PC-3 (cell line): ENCODE data around the gene OVOL3.

Experiments
- EZH2 ChIP-seq: fragments of 300-600 bp; sonication (generic); IDR thresholded peaks from one replicate; pipeline ENCODE4 v1.6.1; 2017; ENCODE audit warnings: antibody characterized with exemption, mild to moderate bottlenecking, low read length; ENCODE audit not compliant: unreplicated experiment
- TF ChIP-seq, protein P1 (sequence below): fragments of 300-600 bp; sonication (generic); conservative IDR thresholded peaks from 2 replicates; pipeline ENCODE4 v1.5.1; 2017; ENCODE audit warnings: antibody characterized with exemption, low read depth, mild to moderate bottlenecking, low read length

DNA sequence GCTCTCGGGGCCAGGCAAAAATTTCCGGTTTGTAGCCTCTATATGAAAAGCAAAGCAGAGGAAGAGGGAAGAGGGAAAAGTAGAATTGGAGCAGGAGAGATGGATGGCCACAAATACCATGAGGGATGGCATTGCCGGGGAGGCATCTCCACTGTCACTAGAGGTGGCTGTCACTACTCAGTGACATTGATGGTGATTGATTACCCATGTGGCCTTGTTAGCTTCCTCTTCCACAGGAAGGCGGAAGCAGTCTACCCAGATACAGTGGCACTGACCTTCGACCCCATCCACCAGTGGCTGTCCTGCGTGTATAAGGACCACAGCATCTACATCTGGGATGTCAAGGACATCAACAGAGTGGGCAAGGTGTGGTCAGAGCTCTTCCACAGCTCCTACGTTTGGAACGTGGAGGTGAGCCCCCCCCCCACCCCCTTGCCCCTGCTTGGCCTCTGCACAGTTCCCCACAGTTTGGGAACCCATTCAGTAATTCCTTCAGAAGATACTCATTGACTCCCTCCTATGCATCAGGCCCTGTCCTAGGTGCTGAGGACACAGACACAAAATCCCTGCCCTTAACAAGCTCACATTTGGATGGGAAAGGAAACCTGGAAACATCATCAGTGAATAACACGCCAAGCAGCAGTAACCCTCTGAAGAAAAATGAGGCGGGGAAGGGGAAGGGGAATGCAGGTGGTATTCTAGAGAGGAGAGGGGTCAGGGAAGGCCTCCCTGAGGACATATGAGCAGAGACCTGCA lies 37.6 kb upstream of the OVOL3 start:
- TF ChIP-seq, protein P1, sequence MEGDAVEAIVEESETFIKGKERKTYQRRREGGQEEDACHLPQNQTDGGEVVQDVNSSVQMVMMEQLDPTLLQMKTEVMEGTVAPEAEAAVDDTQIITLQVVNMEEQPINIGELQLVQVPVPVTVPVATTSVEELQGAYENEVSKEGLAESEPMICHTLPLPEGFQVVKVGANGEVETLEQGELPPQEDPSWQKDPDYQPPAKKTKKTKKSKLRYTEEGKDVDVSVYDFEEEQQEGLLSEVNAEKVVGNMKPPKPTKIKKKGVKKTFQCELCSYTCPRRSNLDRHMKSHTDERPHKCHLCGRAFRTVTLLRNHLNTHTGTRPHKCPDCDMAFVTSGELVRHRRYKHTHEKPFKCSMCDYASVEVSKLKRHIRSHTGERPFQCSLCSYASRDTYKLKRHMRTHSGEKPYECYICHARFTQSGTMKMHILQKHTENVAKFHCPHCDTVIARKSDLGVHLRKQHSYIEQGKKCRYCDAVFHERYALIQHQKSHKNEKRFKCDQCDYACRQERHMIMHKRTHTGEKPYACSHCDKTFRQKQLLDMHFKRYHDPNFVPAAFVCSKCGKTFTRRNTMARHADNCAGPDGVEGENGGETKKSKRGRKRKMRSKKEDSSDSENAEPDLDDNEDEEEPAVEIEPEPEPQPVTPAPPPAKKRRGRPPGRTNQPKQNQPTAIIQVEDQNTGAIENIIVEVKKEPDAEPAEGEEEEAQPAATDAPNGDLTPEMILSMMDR: no peak
- no peak for TF ChIP-seq EZH2
